HG02970 (cell line): Measurements from ENCODE around the gene TUBB8.
"Not testable (repeated sequence)": the region's sequence is repeated elsewhere in the genome, so short reads cannot be mapped to it uniquely, and the experiment has no call there.

Experiments
- ATAC-seq: cut with Tn5 transposase; IDR thresholded peaks from one replicate; pipeline ENCODE4 v1.9.1; 2021; ENCODE audit warnings: mild to moderate bottlenecking, moderate library complexity, moderate number of reproducible peaks; ENCODE audit not compliant: unreplicated experiment, low FRiP score

The TUBB8 gene

DNA sequence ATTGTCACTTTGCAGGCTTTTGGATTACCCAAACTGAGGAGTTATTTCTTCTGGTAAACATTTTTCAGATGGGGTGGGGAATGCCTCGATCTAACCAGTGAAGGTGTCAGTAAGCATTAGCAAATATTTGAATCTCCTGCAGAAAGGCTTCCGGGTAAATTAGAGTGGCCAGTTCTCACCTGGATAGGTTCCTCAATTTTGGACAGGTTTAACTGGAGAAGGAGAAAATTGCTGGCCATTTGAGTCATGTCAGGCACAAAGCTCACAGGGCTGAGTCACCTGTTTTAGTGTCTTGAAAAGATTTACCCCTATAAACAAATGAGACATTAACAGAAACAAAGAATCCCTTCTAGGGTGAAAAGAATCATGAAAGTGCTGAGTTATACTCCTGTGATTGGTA lies 830 bp upstream of the TUBB8 start:
- not testable (repeated sequence) for ATAC-seq

DNA sequence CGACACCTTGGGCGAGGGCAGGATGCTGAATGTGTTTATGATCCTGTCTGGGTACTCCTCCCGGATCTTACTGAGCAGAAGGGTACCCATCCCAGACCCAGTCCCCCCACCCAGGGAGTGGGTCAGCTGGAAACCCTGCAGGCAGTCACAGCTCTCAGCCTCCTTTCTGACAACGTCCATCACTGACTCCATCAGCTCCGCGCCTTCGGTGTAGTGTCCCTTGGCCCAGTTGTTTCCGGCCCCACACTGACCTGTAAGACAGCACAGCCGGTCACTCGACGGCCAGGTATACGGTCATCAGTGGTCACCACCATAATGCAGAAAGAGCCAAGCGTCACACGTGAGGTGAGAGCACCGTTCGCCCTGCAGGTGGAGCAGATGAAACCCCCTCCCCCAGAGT lies 1.2 kb downstream of the TUBB8 start:
- ATAC-seq, result not testable (repeated sequence)

DNA sequence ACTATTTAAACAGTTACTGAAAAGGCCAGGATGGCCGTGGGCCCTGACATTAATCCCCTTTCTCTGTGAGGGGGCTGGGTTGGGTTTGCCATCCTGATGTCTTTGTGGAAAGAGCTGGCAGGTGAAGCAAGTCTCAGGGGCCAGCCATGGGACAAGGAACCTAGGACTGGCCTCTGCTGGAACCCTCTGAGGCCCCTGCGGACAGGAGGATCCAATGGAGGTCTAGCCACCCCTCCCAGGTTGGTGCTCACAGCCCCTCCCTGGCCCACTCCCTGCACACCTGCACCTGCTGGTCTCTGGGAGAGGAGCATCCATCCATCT lies 35.8 kb downstream of the TUBB8 start:
- ATAC-seq, result not testable (repeated sequence)

DNA sequence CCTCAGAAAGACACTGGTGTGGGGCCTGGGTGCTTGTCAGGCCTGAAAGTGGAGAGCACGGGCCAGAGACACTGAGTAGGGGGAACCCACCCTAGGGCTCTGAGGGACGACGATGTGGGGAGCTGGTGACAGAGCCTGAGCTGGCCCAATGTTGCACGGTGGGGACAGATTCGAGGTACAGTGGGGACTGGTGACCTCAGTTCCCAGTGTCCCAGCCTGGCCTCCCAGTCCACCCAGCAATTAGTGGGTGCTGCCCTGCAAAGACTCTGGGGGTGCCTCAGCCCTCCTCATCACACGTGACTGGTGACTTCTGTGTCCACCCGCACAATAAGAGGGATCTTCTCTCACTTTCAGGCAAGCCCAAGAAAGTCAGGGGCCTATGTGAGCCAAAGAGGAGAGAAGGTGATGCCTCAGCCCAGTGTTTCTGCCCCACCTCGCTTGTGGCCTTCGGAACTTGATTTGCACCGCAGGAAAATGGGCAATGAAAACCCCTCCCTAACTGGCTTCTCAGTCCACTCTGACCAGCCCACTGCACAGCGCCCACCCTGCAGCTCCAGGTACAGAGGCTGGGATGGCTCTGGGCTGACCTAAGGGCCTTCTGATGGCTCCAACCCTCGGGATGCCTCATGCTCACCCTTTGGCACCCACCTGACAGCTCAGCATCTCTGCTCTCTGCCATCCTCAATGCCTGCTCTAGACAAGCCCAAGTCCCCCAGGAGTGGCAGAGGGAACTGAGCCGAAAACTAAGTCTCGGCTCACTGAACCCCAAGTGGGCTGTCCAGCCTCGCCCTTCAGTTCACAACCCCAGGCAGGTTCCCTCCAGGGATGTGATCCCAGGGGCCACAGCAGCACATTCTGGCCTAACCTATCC lies 36.4 kb downstream of the TUBB8 start:
- ATAC-seq, result not testable (repeated sequence)

DNA sequence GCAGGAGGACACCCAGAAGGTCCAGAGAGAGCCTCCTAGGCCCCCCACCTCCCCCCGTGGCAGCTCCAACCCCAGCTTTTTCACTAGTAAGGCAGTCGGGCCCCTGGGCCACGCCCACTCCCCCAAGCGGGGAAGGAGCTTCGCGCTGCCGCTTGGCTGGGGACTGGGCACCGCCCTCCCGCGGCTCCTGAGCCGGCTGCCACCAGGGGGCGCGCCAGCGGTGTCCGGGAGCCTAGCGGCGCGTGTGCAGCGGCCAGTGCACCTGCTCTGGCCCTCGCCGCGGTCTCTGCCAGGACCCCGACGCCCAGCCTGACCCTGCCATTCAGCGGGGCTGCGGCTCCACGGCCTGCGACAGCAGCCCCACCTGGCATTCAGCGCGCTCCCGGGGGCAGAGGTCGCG lies 37.8 kb downstream of the TUBB8 start:
- ATAC-seq, result not testable (repeated sequence)

DNA sequence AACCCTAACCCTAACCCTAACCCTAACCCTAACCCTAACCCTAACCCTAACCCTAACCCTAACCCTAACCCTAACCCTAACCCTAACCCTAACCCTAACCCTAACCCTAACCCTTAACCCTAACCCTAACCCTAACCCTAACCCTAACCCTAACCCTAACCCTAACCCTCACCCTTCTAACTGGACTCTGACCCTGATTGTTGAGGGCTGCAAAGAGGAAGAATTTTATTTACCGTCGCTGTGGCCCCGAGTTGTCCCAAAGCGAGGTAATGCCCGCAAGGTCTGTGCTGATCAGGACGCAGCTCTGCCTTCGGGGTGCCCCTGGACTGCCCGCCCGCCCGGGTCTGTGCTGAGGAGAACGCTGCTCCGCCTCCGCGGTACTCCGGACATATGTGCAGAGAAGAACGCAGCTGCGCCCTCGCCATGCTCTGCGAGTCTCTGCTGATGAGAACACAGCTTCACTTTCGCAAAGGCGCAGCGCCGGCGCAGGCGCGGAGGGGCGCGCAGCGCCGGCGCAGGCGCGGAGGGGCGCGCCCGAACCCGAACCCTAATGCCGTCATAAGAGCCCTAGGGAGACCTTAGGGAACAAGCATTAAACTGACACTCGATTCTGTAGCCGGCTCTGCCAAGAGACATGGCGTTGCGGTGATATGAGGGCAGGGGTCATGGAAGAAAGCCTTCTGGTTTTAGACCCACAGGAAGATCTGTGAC lies 38.7 kb downstream of the TUBB8 start:
- not testable (repeated sequence) for ATAC-seq
